ENCODE data around the gene PDCD4. TPM values are rescaled to one million over a fixed set of nuclear protein-coding genes. Genes with fewer than 3 reads are reported as not detected.
A peak's percentile ranks its signal among the peaks of the same experiment; 100 is the strongest.

The PDCD4 gene
- total and polyA plus RNA-seq, 2 of the 13 experiments (the other 11 are each of a cell fraction or from before 2014, with no cell fraction given), result 22.8 to 56.2 TPM

DNA sequence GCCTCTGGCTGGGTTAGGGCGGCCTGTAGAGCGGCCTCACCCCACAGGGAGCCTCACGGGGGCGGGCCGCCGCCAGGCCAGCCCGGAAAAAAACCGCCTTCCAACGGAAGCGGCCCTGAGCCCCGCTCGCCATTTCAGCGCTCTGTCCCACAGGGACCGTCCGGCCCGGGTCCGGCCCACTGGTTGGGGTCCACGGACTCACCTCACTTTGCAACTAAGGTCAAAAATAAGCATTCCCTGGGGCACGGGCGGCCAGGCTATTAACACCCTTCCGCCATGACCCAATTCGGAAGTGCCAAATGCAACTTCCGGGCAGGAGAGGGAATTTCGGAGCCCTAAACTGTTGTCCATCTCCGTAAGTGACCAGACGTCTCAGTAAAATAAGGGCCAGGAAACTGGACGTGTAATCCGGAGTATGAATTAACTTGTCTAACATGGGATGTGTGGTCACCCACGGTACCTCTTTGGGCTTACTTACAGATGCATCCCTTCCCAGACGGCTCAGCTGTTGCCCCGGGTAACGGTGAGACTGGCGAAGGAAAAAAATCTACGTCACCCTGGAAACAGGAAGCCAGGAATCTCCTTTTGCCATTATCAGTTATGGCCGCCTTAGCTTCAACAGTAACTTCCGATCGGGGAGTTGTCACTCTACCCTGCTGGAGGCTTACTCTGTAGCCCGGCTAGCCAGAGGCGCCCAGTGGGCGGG lies 47.1 kb downstream of the PDCD4 start, which contains the start of gene BBIP1 (continued):
- TF ChIP-seq ZKSCAN1 (IDR thresholded peaks at IDR 0.05; ENCODE audit: low read length) (no peak), ONECUT2 (CRISPR knock-in tag; IDR thresholded peaks at IDR 0.05) (no peak; the same call in 1 of the 2 replicates), ATF7-NPFF (CRISPR knock-in tag; IDR thresholded peaks at IDR 0.05; ENCODE audit: low read depth) (no peak), FLYWCH1 (CRISPR knock-in tag; IDR thresholded peaks at IDR 0.05) (no peak), ZFP37 (CRISPR knock-in tag; IDR thresholded peaks at IDR 0.05; ENCODE audit: borderline replicate concordance) (no peak; the same call in 1 of the 2 replicates), SUZ12 (IDR thresholded peaks at IDR 0.05; ENCODE audit: low read depth, low read length) (no peak), GZF1 (CRISPR knock-in tag; IDR thresholded peaks at IDR 0.05) (no peak), TEAD2 (CRISPR knock-in tag; IDR thresholded peaks at IDR 0.05) (no peak), CTCF (CRISPR knock-in tag; IDR thresholded peaks at IDR 0.05) (peak; percentile 40), ZBTB49 (CRISPR knock-in tag; IDR thresholded peaks at IDR 0.05; ENCODE audit: borderline replicate concordance) (no peak), HOXA3 (CRISPR knock-in tag; IDR thresholded peaks at IDR 0.05) (peak; percentile 96), GATAD2A (CRISPR knock-in tag; IDR thresholded peaks at IDR 0.05) (peak; percentile 14; the same call in 1 of the 2 replicates), ZNF792 (CRISPR knock-in tag; IDR thresholded peaks at IDR 0.05) (0 out of 2 replicates have a peak, but pooled peaks have one; percentile 30), NR3C1 (CRISPR knock-in tag; IDR thresholded peaks at IDR 0.05) (no peak), NCOA1 (CRISPR knock-in tag; IDR thresholded peaks at IDR 0.05) (0 out of 2 replicates have a peak, but pooled peaks have one; percentile 54), SNAPC2 (CRISPR knock-in tag; IDR thresholded peaks at IDR 0.05) (peak; percentile 67; the same call in 1 of the 2 replicates), GABPB1 (CRISPR knock-in tag; IDR thresholded peaks at IDR 0.05) (peak; percentile 89), DPF2 (CRISPR knock-in tag; IDR thresholded peaks at IDR 0.05; ENCODE audit: borderline replicate concordance, low read depth) (no peak), SOX6 (IDR thresholded peaks at IDR 0.05) (no peak), SOX6 (CRISPR knock-in tag; IDR thresholded peaks at IDR 0.05) (peak; percentile 63; the same call in 1 of the 2 replicates), ZNF260 (CRISPR knock-in tag; IDR thresholded peaks at IDR 0.05; ENCODE audit: borderline replicate concordance, low read depth) (0 out of 2 replicates have a peak, but pooled peaks have one; percentile 58), PHF20 (CRISPR knock-in tag; IDR thresholded peaks at IDR 0.05) (peak; percentile 83), ZNF143 (CRISPR knock-in tag; IDR thresholded peaks at IDR 0.05) (no peak; the same call in 1 of the 2 replicates), CHCHD3 (CRISPR knock-in tag; IDR thresholded peaks at IDR 0.05) (no peak)
- TF ChIP-seq, protein P1, sequence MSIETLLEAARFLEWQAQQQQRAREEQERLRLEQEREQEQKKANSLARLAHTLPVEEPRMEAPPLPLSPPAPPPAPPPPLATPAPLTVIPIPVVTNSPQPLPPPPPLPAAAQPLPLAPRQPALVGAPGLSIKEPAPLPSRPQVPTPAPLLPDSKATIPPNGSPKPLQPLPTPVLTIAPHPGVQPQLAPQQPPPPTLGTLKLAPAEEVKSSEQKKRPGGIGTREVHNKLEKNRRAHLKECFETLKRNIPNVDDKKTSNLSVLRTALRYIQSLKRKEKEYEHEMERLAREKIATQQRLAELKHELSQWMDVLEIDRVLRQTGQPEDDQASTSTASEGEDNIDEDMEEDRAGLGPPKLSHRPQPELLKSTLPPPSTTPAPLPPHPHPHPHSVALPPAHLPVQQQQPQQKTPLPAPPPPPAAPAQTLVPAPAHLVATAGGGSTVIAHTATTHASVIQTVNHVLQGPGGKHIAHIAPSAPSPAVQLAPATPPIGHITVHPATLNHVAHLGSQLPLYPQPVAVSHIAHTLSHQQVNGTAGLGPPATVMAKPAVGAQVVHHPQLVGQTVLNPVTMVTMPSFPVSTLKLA (IDR thresholded peaks at IDR 0.05), result no peak
- TF ChIP-seq, protein P2, sequence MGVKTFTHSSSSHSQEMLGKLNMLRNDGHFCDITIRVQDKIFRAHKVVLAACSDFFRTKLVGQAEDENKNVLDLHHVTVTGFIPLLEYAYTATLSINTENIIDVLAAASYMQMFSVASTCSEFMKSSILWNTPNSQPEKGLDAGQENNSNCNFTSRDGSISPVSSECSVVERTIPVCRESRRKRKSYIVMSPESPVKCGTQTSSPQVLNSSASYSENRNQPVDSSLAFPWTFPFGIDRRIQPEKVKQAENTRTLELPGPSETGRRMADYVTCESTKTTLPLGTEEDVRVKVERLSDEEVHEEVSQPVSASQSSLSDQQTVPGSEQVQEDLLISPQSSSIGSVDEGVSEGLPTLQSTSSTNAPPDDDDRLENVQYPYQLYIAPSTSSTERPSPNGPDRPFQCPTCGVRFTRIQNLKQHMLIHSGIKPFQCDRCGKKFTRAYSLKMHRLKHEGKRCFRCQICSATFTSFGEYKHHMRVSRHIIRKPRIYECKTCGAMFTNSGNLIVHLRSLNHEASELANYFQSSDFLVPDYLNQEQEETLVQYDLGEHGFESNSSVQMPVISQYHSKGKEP (CRISPR knock-in tag; IDR thresholded peaks at IDR 0.05), result no peak
